Tibial nerve (tissue), 4 donors: ENCODE results near the gene TEKT5.

Source experiments
- EP300 ChIP-seq, 2 donors: sonication (generic); formaldehyde crosslinking; IDR thresholded peaks; one replicate each; pipeline ENCODE4 v1.6.1; 2017; ENCODE audit warnings: antibody characterized with exemption in 2 of 2, mild to moderate bottlenecking in 1 of 2
- POLR2A ChIP-seq, 2 donors: fragments of 450-650 bp; IDR thresholded peaks; one replicate each; pipeline ENCODE4 v1.6.1; 2017; ENCODE audit warnings: antibody characterized with exemption in 2 of 2, mild to moderate bottlenecking in 2 of 2, moderate library complexity in 2 of 2
- TF ChIP-seq, protein P1 (sequence below), 5 experiments: fragments of 200-600 bp in 3 of 5; fragments of 450-650 bp in 2 of 5; sonication (generic) in 3 of 5; IDR thresholded peaks; one replicate each; pipeline ENCODE4 v1.5.1; 2016 to 2019; ENCODE audit warnings: antibody characterized with exemption in 5 of 5, mild to moderate bottlenecking in 3 of 5, moderate library complexity in 2 of 5

GRCh38 chr16:10682604-10683003 lies 12.1 kb downstream of the TEKT5 start:
- TF ChIP-seq, protein P1, sequence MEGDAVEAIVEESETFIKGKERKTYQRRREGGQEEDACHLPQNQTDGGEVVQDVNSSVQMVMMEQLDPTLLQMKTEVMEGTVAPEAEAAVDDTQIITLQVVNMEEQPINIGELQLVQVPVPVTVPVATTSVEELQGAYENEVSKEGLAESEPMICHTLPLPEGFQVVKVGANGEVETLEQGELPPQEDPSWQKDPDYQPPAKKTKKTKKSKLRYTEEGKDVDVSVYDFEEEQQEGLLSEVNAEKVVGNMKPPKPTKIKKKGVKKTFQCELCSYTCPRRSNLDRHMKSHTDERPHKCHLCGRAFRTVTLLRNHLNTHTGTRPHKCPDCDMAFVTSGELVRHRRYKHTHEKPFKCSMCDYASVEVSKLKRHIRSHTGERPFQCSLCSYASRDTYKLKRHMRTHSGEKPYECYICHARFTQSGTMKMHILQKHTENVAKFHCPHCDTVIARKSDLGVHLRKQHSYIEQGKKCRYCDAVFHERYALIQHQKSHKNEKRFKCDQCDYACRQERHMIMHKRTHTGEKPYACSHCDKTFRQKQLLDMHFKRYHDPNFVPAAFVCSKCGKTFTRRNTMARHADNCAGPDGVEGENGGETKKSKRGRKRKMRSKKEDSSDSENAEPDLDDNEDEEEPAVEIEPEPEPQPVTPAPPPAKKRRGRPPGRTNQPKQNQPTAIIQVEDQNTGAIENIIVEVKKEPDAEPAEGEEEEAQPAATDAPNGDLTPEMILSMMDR (IDR thresholded peaks at IDR 0.05) = no peak
- TF ChIP-seq EP300 (IDR thresholded peaks at IDR 0.05) (no peak), POLR2A (IDR thresholded peaks at IDR 0.05) (no peak)
